NCI-H446 (cell line): Measurements from ENCODE around the gene KRTAP10-12.
"Not testable (repeated sequence)": the region's sequence is repeated elsewhere in the genome, so short reads cannot be mapped to it uniquely, and the experiment has no call there.

ENCODE experiments used
- DNase-seq, 2 experiments: peaks; one replicate each; lab custom pipeline; 2025; lab: John Stamatoyannopoulos, UW

The KRTAP10-12 gene, protein sequence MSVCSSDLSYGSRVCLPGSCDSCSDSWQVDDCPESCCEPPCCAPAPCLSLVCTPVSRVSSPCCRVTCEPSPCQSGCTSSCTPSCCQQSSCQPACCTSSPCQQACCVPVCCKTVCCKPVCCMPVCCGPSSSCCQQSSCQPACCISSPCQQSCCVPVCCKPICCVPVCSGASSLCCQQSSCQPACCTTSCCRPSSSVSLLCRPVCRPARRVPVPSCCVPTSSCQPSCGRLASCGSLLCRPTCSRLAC

DNA sequence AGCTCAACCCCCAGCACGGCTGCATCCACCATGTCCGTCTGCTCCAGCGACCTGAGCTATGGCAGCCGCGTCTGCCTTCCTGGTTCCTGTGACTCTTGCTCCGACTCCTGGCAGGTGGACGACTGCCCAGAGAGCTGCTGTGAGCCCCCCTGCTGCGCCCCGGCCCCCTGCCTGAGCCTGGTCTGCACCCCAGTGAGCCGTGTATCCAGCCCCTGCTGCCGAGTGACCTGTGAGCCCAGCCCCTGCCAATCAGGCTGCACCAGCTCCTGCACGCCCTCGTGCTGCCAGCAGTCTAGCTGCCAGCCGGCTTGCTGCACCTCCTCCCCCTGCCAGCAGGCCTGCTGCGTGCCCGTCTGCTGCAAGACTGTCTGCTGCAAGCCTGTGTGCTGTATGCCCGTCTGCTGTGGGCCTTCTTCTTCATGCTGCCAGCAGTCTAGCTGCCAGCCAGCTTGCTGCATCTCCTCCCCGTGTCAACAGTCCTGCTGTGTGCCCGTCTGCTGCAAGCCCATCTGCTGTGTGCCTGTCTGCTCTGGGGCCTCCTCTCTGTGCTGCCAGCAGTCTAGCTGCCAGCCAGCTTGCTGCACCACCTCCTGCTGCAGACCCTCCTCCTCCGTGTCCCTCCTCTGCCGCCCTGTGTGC is at the start of gene KRTAP10-12:
TSS of gene KRTAP10-12 (plus strand) at position 1 of the 639 bp plus-strand sequence. CDS start at position 31, 30 bp downstream.
- DNase-seq = not testable (repeated sequence)

DNA sequence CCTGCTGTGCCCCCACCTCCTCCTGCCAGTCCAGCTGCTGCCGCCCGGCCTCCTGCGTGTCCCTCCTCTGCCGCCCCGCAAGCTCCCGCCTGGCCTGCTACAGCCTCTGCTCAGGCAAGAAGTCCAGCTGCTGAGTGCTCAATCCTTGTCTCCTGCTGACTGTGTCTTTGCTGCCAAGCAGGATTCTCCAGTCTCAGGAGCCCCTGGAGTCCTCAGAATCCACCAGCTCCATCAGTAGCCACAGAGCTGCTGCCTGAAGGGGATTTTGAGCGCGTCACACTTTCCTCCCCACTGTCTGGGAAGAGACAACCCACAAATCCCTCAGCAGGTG is 49.8 kb upstream of the KRTAP10-12 start:
- no peak for DNase-seq

DNA sequence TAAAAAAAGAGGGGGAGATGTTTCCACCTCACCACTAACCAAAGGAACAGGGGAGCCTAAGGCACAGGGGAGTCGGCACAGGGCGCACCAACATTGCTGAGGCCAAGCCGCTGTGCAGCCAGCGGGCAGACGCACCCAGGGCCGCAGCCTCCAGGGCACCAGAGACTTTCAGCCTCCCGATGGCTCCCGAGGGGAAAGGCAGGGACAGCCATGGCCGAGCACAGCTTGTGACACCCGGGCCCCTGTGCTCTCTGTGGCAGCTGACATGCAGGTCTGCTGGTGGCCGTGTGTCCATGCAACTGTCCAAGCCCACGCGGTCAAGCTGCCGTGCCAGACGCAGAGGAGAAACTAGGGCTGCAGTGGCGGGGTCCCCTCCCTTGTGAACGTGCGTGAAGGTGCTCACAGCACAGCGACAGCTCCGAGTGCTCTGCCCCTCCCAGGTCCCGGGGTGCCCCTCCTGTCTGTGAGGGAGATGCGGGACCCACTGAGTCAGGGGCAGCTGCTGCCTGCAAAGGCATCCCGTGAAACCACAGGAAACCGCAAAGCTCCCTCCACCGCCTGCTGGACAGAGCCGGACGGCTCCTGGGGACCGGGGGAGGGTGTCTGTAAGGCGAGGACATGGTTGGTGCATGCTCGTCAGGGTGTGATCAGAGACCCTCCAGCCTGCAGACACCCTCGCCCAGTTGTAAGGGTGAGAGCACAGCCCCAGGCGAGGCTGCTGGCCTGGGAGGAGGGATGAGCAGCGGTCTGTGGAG is 48.2 kb upstream of the KRTAP10-12 start:
- no peak for DNase-seq

DNA sequence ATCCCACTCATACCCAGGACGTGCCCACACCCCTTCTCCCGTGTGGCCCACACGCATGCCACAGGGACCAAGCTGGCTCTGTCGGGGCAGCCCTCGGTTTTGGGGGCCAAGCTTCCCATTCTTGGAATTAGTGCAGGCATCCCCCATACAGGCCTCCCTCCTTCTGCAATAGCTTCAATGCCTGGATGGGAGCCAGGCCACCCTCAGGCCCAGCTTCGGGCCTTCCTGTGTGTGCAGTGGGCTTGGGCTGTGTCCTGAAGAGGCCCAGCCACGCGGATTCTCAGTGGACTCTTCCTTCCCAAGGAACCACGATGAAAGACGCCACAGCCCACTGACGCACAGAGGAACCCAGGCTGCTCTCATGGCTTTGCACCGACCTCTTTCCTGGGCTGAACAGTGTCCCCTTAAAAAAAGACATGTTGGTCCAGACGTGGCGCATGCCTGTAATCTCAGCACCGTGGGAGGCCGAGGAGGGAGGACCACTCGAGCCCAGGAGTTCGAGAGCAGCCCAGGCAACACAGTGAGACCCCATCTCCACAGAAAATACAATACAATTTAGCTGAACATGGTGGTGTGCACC is 47.4 kb upstream of the KRTAP10-12 start:
- no peak for DNase-seq

DNA sequence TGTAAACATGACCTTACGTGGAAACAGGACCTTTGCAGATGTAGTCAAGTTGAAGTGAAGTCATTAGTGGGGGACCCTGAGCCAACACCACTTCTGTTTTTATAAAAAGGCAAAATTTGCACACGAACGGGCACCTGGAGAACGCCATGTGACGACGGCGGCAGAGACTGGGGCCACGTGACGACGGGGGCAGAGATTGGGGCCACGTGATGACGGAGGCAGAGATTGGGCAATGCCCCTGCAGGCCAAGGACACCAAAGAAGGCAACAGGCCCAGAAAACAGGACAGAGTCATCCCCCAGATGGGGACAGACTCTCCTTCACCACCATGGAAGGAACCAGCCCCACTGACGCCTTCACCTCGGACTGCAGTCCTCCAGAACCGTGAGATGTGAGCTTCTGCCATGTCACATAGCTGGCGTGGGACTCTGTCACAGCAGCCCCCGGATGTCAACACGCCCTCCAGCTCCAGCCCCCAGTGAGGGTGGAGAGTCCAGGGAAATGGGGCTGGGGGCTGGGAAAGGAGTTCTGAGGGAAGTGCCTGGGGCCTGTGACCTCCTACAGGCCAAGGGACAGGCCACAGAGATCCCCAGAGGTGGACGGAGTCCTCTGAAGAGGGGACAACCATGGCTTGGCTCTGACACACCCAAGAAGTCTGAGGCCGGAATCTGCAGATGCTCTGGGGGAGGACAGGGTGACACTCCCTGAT is 46.6 kb upstream of the KRTAP10-12 start:
- no peak for DNase-seq

DNA sequence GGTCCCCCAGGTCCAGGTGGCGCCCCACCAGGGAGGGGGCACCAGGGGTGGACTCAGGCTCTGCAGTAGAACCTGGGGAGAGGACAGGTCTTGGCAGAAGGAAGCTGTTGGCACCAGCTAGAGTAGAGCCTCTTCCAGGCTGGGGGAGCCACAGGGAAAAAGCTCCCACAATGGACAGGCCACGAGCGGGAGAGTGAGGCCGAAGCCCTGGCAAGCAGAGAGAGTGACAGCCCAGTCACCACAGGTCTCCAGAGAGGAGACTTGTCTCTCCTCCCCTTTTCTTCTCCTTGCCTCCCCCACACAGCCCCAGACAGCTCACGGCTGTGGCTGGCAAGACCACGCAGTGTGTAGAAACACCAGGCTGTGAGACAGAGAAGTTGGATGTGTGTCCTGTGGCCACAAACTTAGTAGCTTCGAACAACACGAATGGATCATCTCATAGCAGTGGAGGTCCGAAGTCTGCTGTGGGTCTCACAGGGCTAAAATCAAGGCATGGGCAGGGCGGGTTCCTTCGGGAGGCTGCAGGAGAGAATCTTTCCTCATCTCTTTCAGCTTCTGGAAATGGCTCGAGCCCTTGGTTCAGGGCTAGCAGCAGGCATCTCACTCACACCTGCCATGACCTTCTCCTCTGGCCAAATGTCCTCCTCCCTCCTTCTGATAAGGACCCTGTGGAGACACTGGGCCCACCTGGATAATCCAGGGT is 45.8 kb upstream of the KRTAP10-12 start:
- DNase-seq = no peak

DNA sequence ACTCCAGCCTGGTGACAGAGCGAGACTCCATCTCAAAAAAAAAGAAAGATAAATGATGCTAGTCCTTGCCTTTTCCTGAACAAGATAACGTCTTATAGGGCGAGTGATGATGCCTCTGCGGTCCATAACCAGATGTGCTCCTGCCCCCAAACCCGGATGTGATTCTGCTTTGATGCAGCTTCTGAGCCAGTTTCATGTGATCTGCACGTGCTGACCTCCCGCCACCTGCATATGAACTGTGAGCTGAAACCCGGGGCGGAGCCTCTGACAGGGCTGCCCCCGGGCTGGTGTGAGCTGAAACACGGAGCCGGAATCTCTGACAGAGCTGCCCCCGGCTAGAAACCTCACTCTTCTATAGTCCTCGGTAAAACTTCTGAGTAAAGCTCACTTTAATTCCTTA is 43.8 kb upstream of the KRTAP10-12 start:
- DNase-seq = no peak

DNA sequence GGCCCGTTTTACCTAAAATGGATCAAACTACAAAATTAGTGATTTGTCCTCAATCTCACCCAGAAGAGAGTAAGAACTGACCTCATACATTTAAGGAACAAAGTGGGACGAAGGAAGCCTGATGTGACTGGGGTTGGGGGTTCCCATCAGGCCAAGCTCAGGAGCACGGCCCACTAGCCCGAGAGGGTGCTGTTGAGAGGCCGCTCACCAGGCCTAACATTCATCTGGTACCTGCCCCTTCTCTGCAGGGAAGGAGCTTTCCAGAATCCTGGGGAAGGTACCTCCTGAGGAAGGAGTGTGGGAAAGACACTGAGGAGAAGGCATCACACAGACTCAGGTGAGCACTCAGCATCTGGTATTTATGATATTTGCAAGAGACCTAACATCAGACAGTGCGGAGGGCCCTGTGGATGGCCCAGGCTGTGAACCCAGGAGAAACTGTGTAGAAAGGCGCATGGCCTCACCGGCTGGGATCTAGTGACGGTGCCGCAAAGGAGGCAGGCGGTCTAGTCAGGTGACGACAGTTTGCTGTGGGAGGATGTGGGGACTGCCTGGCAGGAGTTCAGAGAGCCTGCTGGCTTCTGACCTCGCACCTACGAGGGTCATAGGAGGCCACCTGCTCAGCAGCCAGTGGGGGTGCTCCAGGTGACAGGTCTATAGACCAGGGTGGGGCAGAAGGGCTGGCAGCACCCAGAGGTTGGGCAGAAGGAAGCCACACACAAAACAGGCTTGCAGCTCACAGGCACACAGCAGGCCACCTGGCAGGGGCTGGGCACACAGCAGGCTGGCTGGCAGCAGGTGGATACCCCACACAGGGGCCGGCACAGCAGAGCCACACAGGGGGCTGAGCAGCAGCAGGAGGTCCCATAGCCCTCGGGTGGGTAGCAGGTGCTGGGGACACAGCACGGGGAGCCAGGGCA is 43.1 kb upstream of the KRTAP10-12 start:
- no peak for DNase-seq

DNA sequence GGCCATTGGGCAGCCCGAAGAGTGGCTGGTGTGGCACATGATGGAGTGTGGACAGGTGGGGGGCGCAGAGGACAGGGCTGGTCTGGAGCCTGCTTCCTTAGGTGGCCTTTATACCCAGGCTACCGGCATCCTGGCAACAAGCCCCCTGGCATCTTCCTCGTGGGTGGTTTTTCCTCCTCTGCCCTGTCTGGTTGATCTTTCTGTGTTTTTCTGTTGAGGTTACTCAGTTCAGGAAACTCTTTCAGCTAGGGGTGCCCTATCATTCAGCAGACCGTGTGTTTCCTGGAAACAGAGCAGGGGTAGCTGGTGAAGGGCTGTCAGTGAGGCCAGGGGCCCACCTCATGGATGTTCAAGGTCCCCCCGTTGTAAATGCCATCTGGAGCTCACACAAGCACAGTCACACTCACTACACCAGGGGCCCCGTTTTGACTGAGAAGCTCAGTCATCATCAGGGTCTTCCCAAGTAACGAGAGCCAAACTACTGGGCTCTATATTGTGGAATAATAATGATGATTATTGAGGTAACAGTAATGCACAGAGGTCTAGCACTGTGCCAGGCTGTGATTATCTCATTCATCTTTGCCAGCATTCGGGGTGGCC is 42.3 kb upstream of the KRTAP10-12 start, which contains the start of gene KRTAP12-4:
TSS of gene KRTAP12-4 (minus strand) at position 84 of the 600 bp plus-strand sequence. CDS start at position 39, 45 bp downstream.
- no peak for DNase-seq

DNA sequence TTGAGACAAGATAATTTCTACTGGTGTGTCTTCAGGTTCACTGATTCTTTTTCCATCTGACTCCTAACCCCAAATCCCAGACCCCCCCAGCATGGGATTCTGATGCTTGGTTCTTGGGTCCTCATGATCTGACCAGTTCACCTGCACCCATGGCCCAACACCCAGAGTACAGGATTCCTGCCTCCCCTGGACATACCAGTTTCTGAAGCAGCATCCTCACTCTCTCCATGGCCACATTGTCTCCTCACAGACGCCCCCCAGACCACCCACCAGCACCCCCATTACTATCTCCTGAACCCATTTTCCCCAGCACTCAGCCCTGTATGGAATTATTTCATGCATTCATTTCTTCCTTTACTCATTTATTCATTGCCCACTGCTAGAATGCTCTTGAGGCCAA is 40.1 kb upstream of the KRTAP10-12 start:
- DNase-seq = no peak

DNA sequence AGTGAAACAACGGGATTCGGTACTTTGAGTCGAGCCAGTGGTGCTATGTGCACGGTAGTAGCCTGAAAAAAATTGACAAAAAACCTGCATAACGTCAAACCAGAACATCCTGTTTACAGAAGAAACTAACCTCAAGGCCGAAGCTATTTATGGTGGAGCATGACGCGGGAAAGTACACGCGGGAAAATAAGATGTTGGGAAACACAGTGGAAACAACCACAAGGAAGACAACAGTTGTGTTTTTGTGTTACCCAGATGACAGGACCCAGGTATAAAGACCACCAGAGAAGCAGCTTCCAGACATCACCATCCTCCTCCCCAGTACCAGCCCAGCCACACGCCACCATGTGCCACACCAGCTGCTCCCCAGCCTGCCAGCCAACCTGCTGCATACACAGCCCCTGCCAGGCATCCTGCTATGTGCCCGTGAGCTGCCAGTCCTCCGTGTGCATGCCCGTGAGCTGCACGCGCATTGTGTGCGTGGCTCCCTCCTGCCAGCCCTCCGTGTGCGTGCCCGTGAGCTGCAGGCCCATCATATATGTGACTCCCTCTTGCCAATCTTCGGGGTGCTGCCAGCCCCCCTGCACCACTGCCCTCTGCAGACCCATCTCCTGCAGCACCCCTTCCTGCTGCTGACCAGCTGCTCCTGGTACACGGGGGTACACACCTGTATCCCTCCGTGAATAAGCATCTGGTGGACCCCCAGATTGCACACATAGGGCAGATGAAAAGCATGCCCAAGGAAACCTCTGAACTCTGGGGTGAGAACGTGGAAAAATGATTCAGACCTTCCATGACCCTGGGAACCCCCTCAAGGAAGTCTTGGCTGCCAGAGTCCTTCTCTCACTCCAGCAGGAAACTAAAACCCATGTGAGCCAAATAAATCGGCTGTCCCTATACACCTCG is 39.1 kb upstream of the KRTAP10-12 start, which contains the start of gene KRTAP12-3:
TSS of gene KRTAP12-3 (plus strand) at position 298 of the 906 bp plus-strand sequence. CDS start at position 346, 48 bp downstream.
- DNase-seq = no peak

DNA sequence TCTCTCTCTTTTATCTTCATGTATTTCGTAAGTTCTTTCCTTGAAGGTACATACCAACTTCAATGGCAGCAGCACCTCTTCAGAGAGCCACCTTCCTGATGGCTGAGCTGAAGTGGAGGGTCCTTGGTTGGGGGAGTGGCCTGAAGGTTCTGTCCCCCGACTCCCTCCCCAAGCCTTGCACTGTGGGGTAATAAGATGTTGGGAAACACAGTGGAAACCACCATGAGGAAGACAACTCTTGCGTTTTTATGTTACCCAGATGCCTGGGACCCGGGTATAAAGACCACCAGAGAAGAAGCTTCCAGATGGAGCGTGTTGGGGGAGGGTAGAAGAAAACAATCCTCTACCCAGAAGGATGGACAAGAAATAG is 38.4 kb upstream of the KRTAP10-12 start:
- no peak for DNase-seq

DNA sequence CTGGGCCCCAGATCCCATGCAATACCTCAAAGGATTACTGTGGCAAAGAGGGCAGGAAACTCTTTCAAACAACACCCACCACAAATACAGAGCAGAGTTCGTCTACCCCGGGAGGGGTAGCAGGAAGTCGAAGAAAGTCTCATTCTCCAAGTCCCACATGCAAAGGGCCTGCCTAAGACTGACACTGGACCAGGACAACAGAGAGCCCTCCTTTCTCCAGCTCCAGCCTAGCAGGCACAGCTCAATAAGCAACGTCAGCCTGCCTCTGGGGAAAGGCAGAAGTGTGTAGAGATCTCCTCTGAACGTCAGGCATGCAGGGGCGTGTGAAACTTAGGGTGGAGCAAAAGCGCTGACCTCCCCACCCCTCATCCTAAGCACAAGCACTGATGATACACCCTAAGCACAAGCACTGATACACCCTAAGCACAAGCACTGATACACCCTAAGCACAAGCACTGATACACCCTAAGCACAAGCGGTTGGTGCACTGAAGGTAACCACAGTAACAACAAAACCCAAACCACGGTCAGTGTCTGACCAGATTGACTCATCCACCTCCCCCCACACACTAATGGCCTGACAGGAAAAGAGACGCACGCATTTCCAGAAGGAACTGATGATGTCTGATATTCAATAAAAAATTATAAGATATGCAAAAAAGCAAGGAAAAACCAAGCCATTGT is 37.9 kb upstream of the KRTAP10-12 start:
- DNase-seq = no peak

DNA sequence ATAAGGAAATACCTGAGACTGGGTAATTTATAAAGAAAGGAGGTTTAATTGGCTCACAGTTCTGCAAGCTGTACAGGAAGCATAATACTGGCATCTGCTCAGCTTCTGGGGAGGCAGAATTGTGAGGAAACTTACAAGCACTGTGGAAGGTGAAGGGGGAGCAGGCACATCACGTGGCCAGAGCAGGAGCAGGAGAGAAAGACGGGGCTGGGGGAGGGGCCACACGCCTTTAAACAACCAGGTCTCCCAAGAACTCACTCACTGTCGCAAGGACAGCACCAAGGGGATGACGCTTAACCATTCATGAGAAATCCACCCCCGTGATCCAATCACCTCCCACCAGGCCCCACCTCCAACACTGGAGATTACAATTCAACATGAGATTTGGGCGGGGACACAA is 35.4 kb upstream of the KRTAP10-12 start:
- DNase-seq = not testable (repeated sequence)

DNA sequence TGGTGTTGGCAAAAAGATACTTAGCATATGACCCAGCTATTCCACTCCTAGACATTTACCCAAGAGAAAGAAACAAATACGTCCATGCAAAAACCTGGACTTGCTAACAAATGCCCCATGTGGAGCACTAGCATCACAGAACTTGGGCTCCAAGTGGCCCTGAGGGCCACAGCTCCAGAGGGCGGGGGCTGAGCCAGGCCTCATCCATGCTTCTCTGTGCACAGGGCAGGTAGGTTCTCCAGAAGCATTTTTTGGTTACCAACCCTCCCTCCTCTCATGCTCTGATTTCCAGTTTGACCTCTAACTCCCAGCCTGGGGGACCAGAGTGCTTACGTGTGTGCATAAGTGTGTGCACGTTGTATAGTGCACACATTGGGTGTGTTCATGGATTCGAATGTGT is 32.3 kb upstream of the KRTAP10-12 start:
- DNase-seq = no peak

DNA sequence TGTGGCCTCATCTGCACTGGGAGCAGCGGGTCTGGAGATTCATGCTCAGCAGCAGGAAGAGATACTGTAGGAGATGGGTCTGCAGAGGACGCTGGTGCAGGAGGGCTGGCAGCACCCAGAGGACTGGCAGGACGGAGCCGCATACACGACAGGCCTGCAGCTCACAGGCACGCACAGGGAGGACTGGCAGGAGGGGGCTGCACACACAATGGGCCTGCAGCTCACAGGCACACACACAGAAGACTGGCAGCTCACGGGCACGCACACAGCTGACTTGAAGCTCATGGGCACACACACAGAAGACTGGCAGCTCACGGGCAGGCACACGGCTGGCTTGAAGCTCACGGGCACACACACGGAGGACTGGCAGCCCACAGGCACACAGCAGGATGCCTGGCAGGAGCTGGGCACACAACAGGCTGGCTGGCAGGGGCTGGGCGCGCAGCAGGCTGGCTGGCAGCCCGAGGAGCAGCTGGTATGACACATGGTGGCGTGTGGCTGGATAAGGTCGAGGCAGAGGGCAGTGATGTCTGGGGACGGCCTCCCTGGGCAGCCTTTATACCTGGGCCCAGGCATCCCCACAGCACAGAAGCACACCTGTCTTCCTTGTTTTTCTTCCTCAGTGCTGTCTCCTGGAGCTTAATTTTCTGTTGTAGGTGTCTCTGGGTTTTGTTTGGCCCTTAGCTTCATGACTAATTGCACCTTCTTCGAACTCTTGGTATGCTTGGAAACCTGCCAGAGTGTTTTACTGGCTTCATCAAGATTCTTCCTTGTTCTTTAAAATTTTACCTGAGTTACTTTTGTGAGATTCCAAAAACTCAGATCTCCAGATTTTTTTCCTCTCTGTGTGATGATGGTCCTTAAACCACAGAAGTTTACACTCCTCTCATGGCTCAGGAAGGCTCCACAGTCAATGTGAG is 30.3 kb upstream of the KRTAP10-12 start, which contains the start of gene KRTAP12-2:
TSS of gene KRTAP12-2 (minus strand) at position 527 of the 920 bp plus-strand sequence. CDS start at position 486, 41 bp downstream.
- no peak for DNase-seq

DNA sequence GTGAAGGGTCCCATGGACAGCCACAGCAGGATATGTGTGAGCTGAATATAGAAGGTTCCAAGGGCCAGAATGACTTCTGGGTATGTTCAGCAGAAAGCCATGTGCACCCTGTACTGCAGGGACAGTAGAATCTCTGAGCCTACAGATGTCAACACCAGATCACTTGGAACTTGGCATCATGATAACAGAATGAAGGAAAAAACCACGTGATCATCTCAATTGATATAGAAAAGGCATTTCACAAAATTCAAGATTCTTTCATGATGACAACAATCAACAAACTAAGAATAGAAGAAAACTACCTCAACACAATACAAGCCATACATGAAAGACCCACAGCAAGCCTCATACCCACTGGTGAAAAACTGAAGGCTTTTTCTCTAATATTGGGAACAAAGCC is 29.4 kb upstream of the KRTAP10-12 start:
- no peak for DNase-seq
